H1 (cell line): ENCODE results near the gene MICALL1. TPM values are rescaled to one million over a fixed set of nuclear protein-coding genes. Genes with fewer than 3 reads are reported as not detected.

Experiments
- CTCF ChIA-PET: fragments of 300-600 bp; sonication (Branson Sonifier 250); formaldehyde crosslinking; loops from one replicate; lab custom pipeline; 2021; ENCODE audit not compliant: partially characterized antibody; lab: Charles Lee
- POLR2A ChIA-PET: fragments of 300-600 bp; sonication (Branson Sonifier 250); formaldehyde crosslinking; loops from one replicate; lab custom pipeline; 2021; ENCODE audit warnings: inconsistent platforms; ENCODE audit not compliant: partially characterized antibody; lab: Charles Lee
- DNase-seq, 2 experiments: peaks; one replicate each; pipeline versions ENCODE4 v3.0.0 to v3.0.0-alpha.2; 2010 to 2022; ENCODE audit warnings: low spot score in 2 of 2, low read depth in 1 of 2, mixed read lengths in 1 of 2
- FAIRE-seq: peaks from 2 replicates; lab custom pipeline; 2011; peaks lifted over from hg19 to GRCh38; lab: Jason Lieb, UNC
- H2AFZ ChIP-seq: 2 replicates; pipeline ENCODE4 v1.8.1; 2012; ENCODE audit warnings: low read length, inconsistent platforms
- H2AK5ac ChIP-seq: 2 replicates; pipeline ENCODE4 v1.6.1; 2013; ENCODE audit warnings: low read depth, low read length
- H2BK120ac ChIP-seq: replicated peaks from 2 replicates; pipeline ENCODE3; 2013; ENCODE audit warnings: low read depth, low read length, inconsistent platforms
- H2BK12ac ChIP-seq: 2 replicates; pipeline ENCODE4 v1.6.1; 2013; ENCODE audit warnings: low read depth, low read length
- H2BK15ac ChIP-seq: 2 replicates; pipeline ENCODE4 v1.6.1; 2013; ENCODE audit warnings: low read length
- H2BK20ac ChIP-seq: 2 replicates; pipeline ENCODE4 v1.6.1; 2013; ENCODE audit warnings: low read length
- H2BK5ac ChIP-seq: 2 replicates; pipeline ENCODE4 v1.6.1; 2013; ENCODE audit warnings: low read depth, low read length
- H3K14ac ChIP-seq: 2 replicates; pipeline ENCODE4 v1.6.1; 2013; ENCODE audit warnings: inconsistent platforms; ENCODE audit not compliant: insufficient read length
- H3K18ac ChIP-seq: 2 replicates; pipeline ENCODE4 v1.6.1; 2013; ENCODE audit warnings: low read length; ENCODE audit errors: extremely low read depth
- H3K23ac ChIP-seq: 2 replicates; pipeline ENCODE4 v1.6.1; 2013; ENCODE audit warnings: inconsistent platforms; ENCODE audit not compliant: insufficient read length
- H3K23me2 ChIP-seq: 2 replicates; pipeline ENCODE4 v1.6.1; 2013; ENCODE audit warnings: low read depth, low read length
- H3K27ac ChIP-seq: 2 replicates; pipeline ENCODE4 v1.6.1; 2011; ENCODE audit warnings: low read depth, low read length, inconsistent platforms
- H3K27me3 ChIP-seq, 4 experiments: replicated peaks in 1 of 4; 1 replicate in 1 of 4; 2 replicates in 3 of 4; pipeline versions ENCODE4 v1.6.1 to v1.8.1; 2011 to 2013; ENCODE audit warnings: low read length in 3 of 4, mild to moderate bottlenecking in 3 of 4, inconsistent platforms in 2 of 4, mixed read lengths in 2 of 4, moderate library complexity in 1 of 4; ENCODE audit not compliant: control insufficient read depth in 3 of 4, insufficient read depth in 3 of 4; ENCODE audit errors: extremely low read depth in 1 of 4
- H3K36me3 ChIP-seq, 4 experiments: 2 replicates each; pipeline versions ENCODE4 v1.6.1 to v1.8.1; 2011 to 2013; ENCODE audit warnings: mild to moderate bottlenecking in 4 of 4, low read length in 3 of 4, moderate library complexity in 2 of 4, control low read depth in 1 of 4, inconsistent platforms in 1 of 4; ENCODE audit not compliant: insufficient read depth in 4 of 4, control insufficient read depth in 2 of 4
- H3K4ac ChIP-seq: replicated peaks from 2 replicates; pipeline ENCODE3; 2013; ENCODE audit warnings: low read length, low read depth, mixed read lengths, inconsistent platforms; ENCODE audit not compliant: insufficient read length
- H3K4me1 ChIP-seq, 4 experiments: replicated peaks in 1 of 4; 1 replicate in 1 of 4; 2 replicates in 3 of 4; pipeline versions ENCODE4 v1.6.1 to v1.8.1; 2011 to 2013; ENCODE audit warnings: low read length in 3 of 4, inconsistent platforms in 2 of 4, mixed read lengths in 1 of 4; ENCODE audit not compliant: insufficient read depth in 4 of 4, control insufficient read depth in 3 of 4
- H3K4me2 ChIP-seq, 2 experiments: 2 replicates each; pipeline versions ENCODE4 v1.6.1 to v1.8.1; 2011 to 2013; ENCODE audit warnings: low read depth in 2 of 2, low read length in 2 of 2, control low read depth in 1 of 2, inconsistent platforms in 1 of 2, mild to moderate bottlenecking in 1 of 2; ENCODE audit not compliant: insufficient read depth in 1 of 2
- H3K4me3 ChIP-seq, 4 experiments: fragments of 200-600, 300-600 bp in 1 of 4; sonication (generic), shearing (Covaris generic), sonication (Bioruptor Twin) in 1 of 4; 2 replicates each; pipeline versions ENCODE4 v1.5.1 to v1.8.1; 2011 to 2016; ENCODE audit warnings: low read length in 4 of 4, low read depth in 3 of 4, control low read depth in 2 of 4, inconsistent platforms in 2 of 4, mild to moderate bottlenecking in 2 of 4, mixed read lengths in 1 of 4, moderate library complexity in 1 of 4; ENCODE audit not compliant: insufficient read depth in 2 of 4; ENCODE audit errors: extremely low read depth in 1 of 4
- H3K56ac ChIP-seq: replicated peaks from 2 replicates; pipeline ENCODE3; 2013; ENCODE audit warnings: low read depth, mild to moderate bottlenecking, mixed read lengths, low read length, inconsistent platforms; ENCODE audit not compliant: insufficient read length
- H3K79me1 ChIP-seq: 2 replicates; pipeline ENCODE4 v1.6.1; 2013; ENCODE audit warnings: low read depth, low read length, control low read depth
- H3K79me2 ChIP-seq, 2 experiments: 2 replicates each; pipeline versions ENCODE4 v1.6.1 to v1.8.1; 2012 to 2013; ENCODE audit warnings: low read length in 2 of 2, mild to moderate bottlenecking in 2 of 2, inconsistent platforms in 1 of 2; ENCODE audit not compliant: insufficient read depth in 2 of 2, control insufficient read depth in 1 of 2
- H3K9ac ChIP-seq, 4 experiments: replicated peaks in 1 of 4; 1 replicate in 1 of 4; 2 replicates in 3 of 4; pipeline versions ENCODE4 v1.6.1 to v1.8.1; 2011 to 2013; ENCODE audit warnings: low read depth in 3 of 4, low read length in 3 of 4, control low read depth in 2 of 4, mild to moderate bottlenecking in 2 of 4, moderate library complexity in 2 of 4, inconsistent platforms in 1 of 4; ENCODE audit errors: extremely low read depth in 1 of 4
- H3K9me3 ChIP-seq, 2 experiments: 2 replicates each; pipeline versions ENCODE4 v1.6.1 to v1.8.1; 2012 to 2013; ENCODE audit warnings: mild to moderate bottlenecking in 2 of 2, moderate library complexity in 2 of 2, control low read depth in 1 of 2, inconsistent platforms in 1 of 2, low read depth in 1 of 2, low read length in 1 of 2, mixed read lengths in 1 of 2; ENCODE audit not compliant: insufficient read depth in 2 of 2
- H4K20me1 ChIP-seq, 2 experiments: replicated peaks in 1 of 2; 2 replicates each; pipeline versions ENCODE3 to v1.8.1; 2011 to 2013; ENCODE audit warnings: inconsistent platforms in 2 of 2, low read length in 2 of 2, mild to moderate bottlenecking in 1 of 2; ENCODE audit not compliant: insufficient read depth in 2 of 2, control insufficient read depth in 1 of 2
- H4K5ac ChIP-seq: 2 replicates; pipeline ENCODE4 v1.6.1; 2013; ENCODE audit warnings: low read length, low read depth, mixed read lengths, inconsistent platforms; ENCODE audit not compliant: insufficient read length
- H4K8ac ChIP-seq: 2 replicates; pipeline ENCODE4 v1.8.0; 2013; ENCODE audit warnings: mild to moderate bottlenecking, moderate library complexity, low read length, inconsistent platforms; ENCODE audit not compliant: insufficient read depth; ENCODE audit errors: extremely low read depth
- H4K91ac ChIP-seq: replicated peaks from 2 replicates; pipeline ENCODE3; 2013; ENCODE audit warnings: low read length, mixed read lengths, inconsistent platforms; ENCODE audit not compliant: insufficient read length
- BACH1 ChIP-seq: IDR thresholded peaks from 2 replicates; pipeline ENCODE4 v1.6.1; 2012; ENCODE audit warnings: low read length, improper control_type of control experiment
- BCL11A ChIP-seq, 2 experiments: IDR thresholded peaks; one replicate each; pipeline ENCODE4 v1.6.1; 2011; ENCODE audit warnings: low read depth in 2 of 2, low read length in 2 of 2, mild to moderate bottlenecking in 2 of 2
- CBX8 ChIP-seq: fragments of 300-800, 300-1000 bp; sonication (generic); IDR thresholded peaks from 2 replicates; pipeline ENCODE4 v1.7.1; 2016; ENCODE audit warnings: low read depth, low read length, borderline replicate concordance
- CHD2 ChIP-seq: IDR thresholded peaks from 2 replicates; pipeline ENCODE4 v1.6.1; 2012; ENCODE audit warnings: low read length, improper control_type of control experiment
- EP300 ChIP-seq, 2 experiments: IDR thresholded peaks; 1 replicate in 1 of 2; 2 replicates in 1 of 2; pipeline ENCODE4 v1.6.1; 2011 to 2012; ENCODE audit warnings: low read depth in 2 of 2, low read length in 2 of 2, mild to moderate bottlenecking in 2 of 2, borderline replicate concordance in 1 of 2, inconsistent platforms in 1 of 2, moderate library complexity in 1 of 2
- JUND ChIP-seq: IDR thresholded peaks from 2 replicates; pipeline ENCODE4 v1.6.1; 2011; ENCODE audit warnings: mild to moderate bottlenecking, improper control_type of control experiment, low read length
- NANOG ChIP-seq: IDR thresholded peaks from 2 replicates; pipeline ENCODE4 v1.6.1; 2011; ENCODE audit warnings: low read length, low read depth, mild to moderate bottlenecking, inconsistent platforms; ENCODE audit not compliant: insufficient read depth, poor library complexity, severe bottlenecking
- SP1 ChIP-seq: IDR thresholded peaks from 2 replicates; pipeline ENCODE4 v1.6.1; 2011; ENCODE audit warnings: low read depth, low read length
- TBP ChIP-seq: IDR thresholded peaks from 2 replicates; pipeline ENCODE4 v1.6.1; 2011; ENCODE audit warnings: low read depth, low read length, improper control_type of control experiment
- WGBS, 2 experiments: shearing (Covaris generic) in 1 of 2; methylation state at CpG; one replicate each; pipeline versions ENCODE4 v1.1.6 to v1.1.7; 2013 to 2015; ENCODE audit warnings: low lambda C conversion rate in 2 of 2, mixed read lengths in 2 of 2, inconsistent platforms in 1 of 2, low coverage in 1 of 2, missing lambda C conversion rate in 1 of 2; ENCODE audit not compliant: insufficient replicate concordance in 2 of 2, insufficient coverage in 1 of 2, insufficient read length in 1 of 2; ENCODE audit errors: extremely low coverage in 1 of 2, missing lambda C conversion rate in 1 of 2; 5-methylcytosine and 5-hydroxymethylcytosine counted together
- polyA plus RNA-seq, 7 experiments: library from polyadenylated mRNA; depleted of rRNA in 3 of 7; stranded (reverse) in 5 of 7; unstranded in 2 of 7; fragments of >200 nt in 5 of 7; fragments of 200-250 nt in 2 of 7; gene quantifications; 1 replicate in 5 of 7; 2 replicates in 1 of 7; 4 replicates in 1 of 7; pipeline versions ENCODE4 v1.2.1 to v1.2.3, GENCODE V29; 2011 to 2013; ENCODE audit warnings: missing spikeins in 2 of 7, mixed read lengths in 2 of 7
- total RNA-seq: library from RNA; stranded (reverse); fragmentation: NEBNext Ultra II Directional; extraction: Animal tissue kit (Norgen Biotek cat#: 25700); gene quantifications from 2 replicates; pipeline ENCODE4 v1.2.1, GENCODE V29; 2021
- TF ChIP-seq, protein P1 (sequence below): IDR thresholded peaks from 2 replicates; pipeline ENCODE4 v1.6.1; 2011; ENCODE audit warnings: low read length, improper control_type of control experiment

Gene MICALL1
- total and polyA plus RNA-seq, 2 of the 8 experiments (the other 6 are each of a cell fraction or from before 2014, with no cell fraction given) = 17.7 to 32.1 TPM

DNA sequence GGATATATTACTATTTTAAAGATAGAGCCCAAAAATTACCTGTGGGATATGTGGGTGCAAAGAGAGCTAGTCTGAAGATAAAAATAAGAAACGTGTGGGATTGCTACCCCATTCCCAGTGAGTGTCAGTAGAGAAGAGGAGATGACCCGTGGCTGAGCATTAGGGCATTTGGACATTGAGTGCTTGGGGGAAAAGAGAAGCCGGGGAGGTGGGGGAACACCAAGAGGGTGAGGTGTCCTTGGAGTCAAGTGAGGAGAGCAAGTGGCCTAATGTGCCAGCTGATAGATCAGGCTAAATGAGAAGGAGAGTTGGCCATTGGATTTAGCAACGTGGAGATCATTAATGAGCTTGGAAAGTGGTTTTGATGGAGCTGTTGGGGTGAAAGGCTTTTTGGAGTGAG lies 48.6 kb downstream of the MICALL1 start:
- no peak for DNase-seq
- WGBS, 2 experiments = 82% methylated on average over 4 of the region's 4 CpGs; no CpG with 5 or more reads in 1 of the 2 experiments
- TF ChIP-seq CHD2 (no peak), SP1 (no peak), TBP (no peak), JUND (no peak), BCL11A (IDR thresholded peaks at IDR 0.05; ENCODE audit: low read depth in 2 of 2, low read length in 2 of 2) (no peak), EP300 (IDR thresholded peaks at IDR 0.05; ENCODE audit: borderline replicate concordance in 1 of 2, low read depth in 2 of 2, low read length in 2 of 2) (no peak), NANOG (no peak), BACH1 (no peak), CBX8 (no peak)
- TF ChIP-seq, protein P1, sequence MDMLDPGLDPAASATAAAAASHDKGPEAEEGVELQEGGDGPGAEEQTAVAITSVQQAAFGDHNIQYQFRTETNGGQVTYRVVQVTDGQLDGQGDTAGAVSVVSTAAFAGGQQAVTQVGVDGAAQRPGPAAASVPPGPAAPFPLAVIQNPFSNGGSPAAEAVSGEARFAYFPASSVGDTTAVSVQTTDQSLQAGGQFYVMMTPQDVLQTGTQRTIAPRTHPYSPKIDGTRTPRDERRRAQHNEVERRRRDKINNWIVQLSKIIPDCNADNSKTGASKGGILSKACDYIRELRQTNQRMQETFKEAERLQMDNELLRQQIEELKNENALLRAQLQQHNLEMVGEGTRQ = no peak
- POLR2A ChIA-PET = interaction anchor here (0.6 to 2.1 kb wide), 7 partner anchors 10 to 132 kb away, joined by 3 to 7 read pairs (median 3); partner anchors contain the start of genes GALR3 and MICALL1
- Histone ChIP-seq H2BK120ac (no peak overlapping the region), H3K4me2 (peak overlapping the region; percentile 84 to 94), H3K4me3 (peak overlapping the region in 3 of 4 experiments; percentile 91 to 98 (median 98); a peak in 6 of 8 replicates), H2BK12ac (no peak overlapping the region), H2BK5ac (no peak overlapping the region), H3K14ac (no peak overlapping the region), H2BK20ac (no peak overlapping the region), H2AK5ac (no peak overlapping the region), H3K27ac (no peak overlapping the region), H4K91ac (no peak overlapping the region), H3K23me2 (peaks cover 6% of the 10 kb centered on the region), H3K9me3 (no peaks in the 10 kb centered on the region), H3K18ac (no peak overlapping the region), H3K79me1 (peaks cover 4% of the 10 kb centered on the region; the same call in 1 of the 2 replicates), H4K20me1 (peaks cover 0 to 4% of the 10 kb centered on the region in 2 experiments), H3K9ac (no peak overlapping the region), H3K4me1 (peaks cover 0 to 10% (median 4%) of the 10 kb centered on the region in 4 experiments; a peak in 4 of 7 replicates), H3K27me3 (no peaks in the 10 kb centered on the region; a peak in 4 of 7 replicates), H4K8ac (no peak overlapping the region), H2BK15ac (no peak overlapping the region), H3K79me2 (peaks cover 0 to 16% of the 10 kb centered on the region in 2 experiments; a peak in 2 of 4 replicates), H3K23ac (no peak overlapping the region), H4K5ac (no peak overlapping the region), H3K56ac (no peak overlapping the region), H3K36me3 (peaks cover 10 to 27% (median 26%) of the 10 kb centered on the region in 4 experiments), H3K4ac (no peak overlapping the region), H2AFZ (no peak overlapping the region)
- CTCF ChIA-PET = interaction anchor here (0.6 to 7.9 kb wide), 9 partner anchors 11 to 141 kb away, joined by 3 to 48 read pairs (median 4); partner anchors contain the start of gene MICALL1
- FAIRE-seq = no peak
